Panc1 (cell line): ENCODE measurements around the gene HMG20B. TPM values are rescaled to one million over a fixed set of nuclear protein-coding genes. Genes with fewer than 3 reads are reported as not detected.

ENCODE experiments used
- ATAC-seq: fragments of 200-7000 bp; cut with Tn5 transposase; 2 replicates; pipeline ENCODE4 v1.9.1; 2020; ENCODE audit warnings: mild to moderate bottlenecking, moderate library complexity
- BruUV-seq: library from RNA; stranded (reverse); fragments of 400-500 nt; replicated peaks from 2 replicates; lab custom pipeline; 2021; lab: Mats Ljungman, UMichigan
- CTCF ChIA-PET: fragments of 300-600 bp; sonication (Branson Sonifier 250); formaldehyde crosslinking; loops from one replicate; lab custom pipeline; 2022; ENCODE audit warnings: antibody characterized with exemption; lab: Charles Lee
- POLR2A ChIA-PET: fragments of 300-600 bp; sonication (Branson Sonifier 250); formaldehyde crosslinking; loops from one replicate; lab custom pipeline; 2022; ENCODE audit warnings: antibody characterized with exemption; lab: Charles Lee
- DNase-seq: peaks from one replicate; pipeline ENCODE4 v3.0.0-alpha.2; 2010; ENCODE audit warnings: low read depth, low spot score
- H3K27ac ChIP-seq: 2 replicates; pipeline ENCODE4 v1.5.1; 2011; ENCODE audit warnings: mild to moderate bottlenecking, low read length, inconsistent platforms
- H3K27me3 ChIP-seq: fragments of 200-500 bp; sonication (Bioruptor generic); 2 replicates; pipeline ENCODE4 v1.6.0; 2014; ENCODE audit warnings: low read length, inconsistent platforms; ENCODE audit not compliant: control insufficient read depth, insufficient read depth
- H3K36me3 ChIP-seq: fragments of 200-500 bp; sonication (Bioruptor generic); 2 replicates; pipeline ENCODE4 v1.5.1; 2014; ENCODE audit warnings: inconsistent platforms, mild to moderate bottlenecking, low read length, moderate library complexity; ENCODE audit not compliant: control insufficient read depth, insufficient read depth
- H3K4me1 ChIP-seq: 2 replicates; pipeline ENCODE4 v1.5.1; 2011; ENCODE audit warnings: inconsistent platforms, mild to moderate bottlenecking, low read length, moderate library complexity; ENCODE audit not compliant: control insufficient read depth, insufficient read depth
- H3K4me3 ChIP-seq, 2 experiments: 2 replicates each; pipeline ENCODE4 v1.5.1; 2011 to 2012; ENCODE audit warnings: low read depth in 2 of 2, low read length in 2 of 2, mild to moderate bottlenecking in 2 of 2, inconsistent platforms in 1 of 2, moderate library complexity in 1 of 2
- H3K9me3 ChIP-seq: fragments of 200-500 bp; sonication (Bioruptor generic); 2 replicates; pipeline ENCODE4 v1.5.1; 2014; ENCODE audit warnings: low read depth, mild to moderate bottlenecking, inconsistent platforms, low read length, moderate library complexity; ENCODE audit not compliant: control insufficient read depth, insufficient read depth
- CTCF ChIP-seq: fragments of 450-650 bp; IDR thresholded peaks from 2 replicates; pipeline ENCODE4 v1.5.1; 2017; ENCODE audit warnings: mild to moderate bottlenecking
- POLR2AphosphoS5 ChIP-seq: IDR thresholded peaks from 2 replicates; pipeline ENCODE4 v1.6.1; 2012; ENCODE audit warnings: mild to moderate bottlenecking, low read depth, low read length, moderate library complexity
- REST ChIP-seq, 2 experiments: IDR thresholded peaks; 2 replicates each; pipeline ENCODE4 v1.6.1; 2011 to 2012; ENCODE audit warnings: low read depth in 2 of 2, control low read depth in 1 of 2, low read length in 1 of 2, mild to moderate bottlenecking in 1 of 2, moderate library complexity in 1 of 2; ENCODE audit not compliant: insufficient read depth in 1 of 2
- SIN3A ChIP-seq: IDR thresholded peaks from 2 replicates; pipeline ENCODE4 v1.6.1; 2012; ENCODE audit warnings: low read depth, mild to moderate bottlenecking, low read length, moderate library complexity, borderline replicate concordance; ENCODE audit not compliant: insufficient read depth
- TCF7L2 ChIP-seq: IDR thresholded peaks from 2 replicates; pipeline ENCODE4 v1.6.1; 2011; ENCODE audit warnings: mild to moderate bottlenecking, low read depth, low read length, inconsistent platforms
- in situ Hi-C: cut with HindIII; loops from 2 replicates; pipeline ENCODE4 v1.10.0; 2016; ENCODE audit warnings: low sequenced_read_pairs, low pct_unique_long_range_greater_than_20kb
- intact Hi-C: fragments of 100-400 bp; cut with micrococcal nuclease; formaldehyde crosslinking; loops from one replicate; pipeline ENCODE4 v1.10.0; 2022; ENCODE audit not compliant: unreplicated experiment
- total RNA-seq: library from RNA; stranded (reverse); gene quantifications from one replicate; pipeline ENCODE4 v1.2.1, GENCODE V29; 2021; ENCODE audit not compliant: unreplicated experiment

HMG20B gene
- total RNA-seq, 1 experiment from 2014 or later, result 74.7 TPM

- ATAC-seq, result no peak
- TSS peak; percentile 81 for BruUV-seq
- no peaks in the 10 kb centered on the region for H3K9me3 ChIP-seq
- POLR2A ChIA-PET, result no interaction called here
- H3K27ac ChIP-seq, result no peak overlapping the region
- CTCF ChIA-PET, result no interaction called here
- H3K27me3 ChIP-seq, result no peaks in the 10 kb centered on the region
- peaks cover 7% of the 10 kb centered on the region; the same call in 1 of the 2 replicates for H3K4me1 ChIP-seq
- TF ChIP-seq REST (IDR thresholded peaks at IDR 0.05; ENCODE audit: insufficient read depth in 1 of 2, low read depth in 2 of 2, low read length in 1 of 2) (no peak), SIN3A (no peak), TCF7L2 (no peak), CTCF (no peak), POLR2AphosphoS5 (no peak)
- intact Hi-C loops (no loop called here), in situ Hi-C loops (no loop called here)
- H3K36me3 ChIP-seq, result no peaks in the 10 kb centered on the region; the same call in 1 of the 2 replicates
- H3K4me3 ChIP-seq, result no peak overlapping the region
- DNase-seq, result no peak
Measured at GRCh38 chr19:3539756-3540118, 33.0 kb upstream of the HMG20B start.

GRCh38 chr19:3543150-3544057, 29.3 kb upstream of the HMG20B start:
- Histone ChIP-seq H3K36me3 (0 out of 2 replicates have a peak, but pooled peaks cover 3% of the 10 kb centered on the region), H3K4me1 (0 out of 2 replicates have a peak, but pooled peaks cover 4% of the 10 kb centered on the region), H3K27ac (no peak overlapping the region), H3K9me3 (no peaks in the 10 kb centered on the region), H3K4me3 (no peak overlapping the region), H3K27me3 (no peaks in the 10 kb centered on the region)
- no TSS peak for BruUV-seq
- ATAC-seq, result no peak
- intact Hi-C loops (no loop called here), in situ Hi-C loops (no loop called here)
- no peak for TF ChIP-seq CTCF
- no peak for TF ChIP-seq REST (IDR thresholded peaks at IDR 0.05; ENCODE audit: insufficient read depth in 1 of 2, low read depth in 2 of 2, low read length in 1 of 2)
- TF ChIP-seq SIN3A, result no peak
- TF ChIP-seq POLR2AphosphoS5, result no peak
- TF ChIP-seq TCF7L2, result no peak
- CTCF ChIA-PET, result no interaction called here
- POLR2A ChIA-PET, result no interaction called here
- DNase-seq, result no peak
